ENCODE measurements around the gene DVL2. TPM values are rescaled to one million over a fixed set of nuclear protein-coding genes. Genes with fewer than 3 reads are reported as not detected.
A peak's percentile ranks its signal among the peaks of the same experiment; 100 is the strongest.

Gene DVL2
- total and polyA plus RNA-seq, 2 of the 13 experiments (the other 11 are each of a cell fraction or from before 2014, with no cell fraction given), result 5.7 to 38.2 TPM

DNA sequence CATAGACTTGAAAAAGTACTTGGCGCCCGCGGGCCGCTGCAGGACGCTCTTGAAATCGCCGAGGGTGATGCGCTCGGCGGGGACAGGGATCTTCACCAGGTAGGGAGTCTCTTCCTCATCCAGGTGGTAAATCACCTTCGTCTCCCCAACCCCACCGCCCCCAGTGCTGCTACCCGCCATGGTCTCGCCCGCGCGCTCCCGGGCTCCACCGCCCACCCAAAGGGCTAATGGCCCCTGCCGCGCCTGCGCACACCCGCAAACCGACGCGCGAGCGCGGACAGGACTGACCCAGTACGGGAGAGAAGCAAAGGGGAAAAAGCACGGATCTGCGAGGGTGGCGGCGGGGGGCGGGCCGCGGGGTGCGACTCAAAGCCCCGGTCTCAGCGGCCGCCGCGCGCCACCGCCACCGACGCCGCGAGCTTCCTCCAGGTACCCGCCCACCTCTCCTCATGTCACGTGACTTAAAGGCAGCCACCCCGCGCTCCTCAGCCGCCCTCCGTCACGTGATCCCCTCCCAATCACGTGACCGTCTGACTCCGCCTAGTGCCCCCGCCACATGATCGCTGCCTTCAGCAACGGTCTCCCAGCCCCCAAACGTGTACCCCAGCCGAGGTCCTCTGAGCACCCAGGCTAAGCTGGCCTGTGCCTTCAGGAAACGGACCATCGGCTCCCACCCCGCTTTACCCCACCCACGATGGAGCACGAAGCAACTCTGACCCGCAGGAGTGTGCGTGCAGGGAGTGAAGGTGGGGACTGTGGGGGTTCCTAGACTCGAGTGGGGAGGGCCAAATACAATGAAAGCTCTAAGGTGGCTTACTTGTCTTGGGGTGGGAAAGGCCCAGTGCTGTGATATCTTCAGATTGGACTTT, at the start of gene DVL2 (continued):
- peak; percentile 52; the same call in 1 of the 2 replicates for TF ChIP-seq DR1 (CRISPR knock-in tag; IDR thresholded peaks at IDR 0.05)
- peak; percentile 97; the same call in 1 of the 2 replicates for TF ChIP-seq ZNF207 (IDR thresholded peaks at IDR 0.05; ENCODE audit: borderline replicate concordance)
- TF ChIP-seq, protein P1, sequence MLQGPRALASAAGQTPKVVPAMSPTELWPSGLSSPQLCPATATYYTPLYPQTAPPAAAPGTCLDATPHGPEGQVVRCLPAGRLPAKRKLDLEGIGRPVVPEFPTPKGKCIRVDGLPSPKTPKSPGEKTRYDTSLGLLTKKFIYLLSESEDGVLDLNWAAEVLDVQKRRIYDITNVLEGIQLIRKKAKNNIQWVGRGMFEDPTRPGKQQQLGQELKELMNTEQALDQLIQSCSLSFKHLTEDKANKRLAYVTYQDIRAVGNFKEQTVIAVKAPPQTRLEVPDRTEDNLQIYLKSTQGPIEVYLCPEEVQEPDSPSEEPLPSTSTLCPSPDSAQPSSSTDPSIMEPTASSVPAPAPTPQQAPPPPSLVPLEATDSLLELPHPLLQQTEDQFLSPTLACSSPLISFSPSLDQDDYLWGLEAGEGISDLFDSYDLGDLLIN (CRISPR knock-in tag; IDR thresholded peaks at IDR 0.05; ENCODE audit: borderline replicate concordance), result peak; percentile 72; the same call in 1 of the 2 replicates
- TF ChIP-seq RXRB (CRISPR knock-in tag; IDR thresholded peaks at IDR 0.05; ENCODE audit: borderline replicate concordance), result peak; percentile 76; the same call in 1 of the 2 replicates
- peak; percentile 99 for TF ChIP-seq CBX1 (IDR thresholded peaks at IDR 0.05; ENCODE audit: low read depth)
- peak; percentile 99 for TF ChIP-seq RBM22 (optimal IDR thresholded peaks at IDR 0.05; ENCODE audit: low read length)
- TF ChIP-seq, protein P2, sequence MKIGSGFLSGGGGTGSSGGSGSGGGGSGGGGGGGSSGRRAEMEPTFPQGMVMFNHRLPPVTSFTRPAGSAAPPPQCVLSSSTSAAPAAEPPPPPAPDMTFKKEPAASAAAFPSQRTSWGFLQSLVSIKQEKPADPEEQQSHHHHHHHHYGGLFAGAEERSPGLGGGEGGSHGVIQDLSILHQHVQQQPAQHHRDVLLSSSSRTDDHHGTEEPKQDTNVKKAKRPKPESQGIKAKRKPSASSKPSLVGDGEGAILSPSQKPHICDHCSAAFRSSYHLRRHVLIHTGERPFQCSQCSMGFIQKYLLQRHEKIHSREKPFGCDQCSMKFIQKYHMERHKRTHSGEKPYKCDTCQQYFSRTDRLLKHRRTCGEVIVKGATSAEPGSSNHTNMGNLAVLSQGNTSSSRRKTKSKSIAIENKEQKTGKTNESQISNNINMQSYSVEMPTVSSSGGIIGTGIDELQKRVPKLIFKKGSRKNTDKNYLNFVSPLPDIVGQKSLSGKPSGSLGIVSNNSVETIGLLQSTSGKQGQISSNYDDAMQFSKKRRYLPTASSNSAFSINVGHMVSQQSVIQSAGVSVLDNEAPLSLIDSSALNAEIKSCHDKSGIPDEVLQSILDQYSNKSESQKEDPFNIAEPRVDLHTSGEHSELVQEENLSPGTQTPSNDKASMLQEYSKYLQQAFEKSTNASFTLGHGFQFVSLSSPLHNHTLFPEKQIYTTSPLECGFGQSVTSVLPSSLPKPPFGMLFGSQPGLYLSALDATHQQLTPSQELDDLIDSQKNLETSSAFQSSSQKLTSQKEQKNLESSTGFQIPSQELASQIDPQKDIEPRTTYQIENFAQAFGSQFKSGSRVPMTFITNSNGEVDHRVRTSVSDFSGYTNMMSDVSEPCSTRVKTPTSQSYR (CRISPR knock-in tag; IDR thresholded peaks at IDR 0.05; ENCODE audit: borderline replicate concordance), result peak; percentile 71; the same call in 1 of the 2 replicates
- TF ChIP-seq, protein P3, sequence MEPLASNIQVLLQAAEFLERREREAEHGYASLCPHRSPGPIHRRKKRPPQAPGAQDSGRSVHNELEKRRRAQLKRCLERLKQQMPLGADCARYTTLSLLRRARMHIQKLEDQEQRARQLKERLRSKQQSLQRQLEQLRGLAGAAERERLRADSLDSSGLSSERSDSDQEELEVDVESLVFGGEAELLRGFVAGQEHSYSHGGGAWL (CRISPR knock-in tag; IDR thresholded peaks at IDR 0.05), result peak; percentile 42
- 0 out of 2 replicates have a peak, but pooled peaks have one; percentile 32 for TF ChIP-seq SMAD9 (CRISPR knock-in tag; IDR thresholded peaks at IDR 0.05)
- TF ChIP-seq ZSCAN30 (CRISPR knock-in tag; IDR thresholded peaks at IDR 0.05), result no peak
- TF ChIP-seq, protein P4, sequence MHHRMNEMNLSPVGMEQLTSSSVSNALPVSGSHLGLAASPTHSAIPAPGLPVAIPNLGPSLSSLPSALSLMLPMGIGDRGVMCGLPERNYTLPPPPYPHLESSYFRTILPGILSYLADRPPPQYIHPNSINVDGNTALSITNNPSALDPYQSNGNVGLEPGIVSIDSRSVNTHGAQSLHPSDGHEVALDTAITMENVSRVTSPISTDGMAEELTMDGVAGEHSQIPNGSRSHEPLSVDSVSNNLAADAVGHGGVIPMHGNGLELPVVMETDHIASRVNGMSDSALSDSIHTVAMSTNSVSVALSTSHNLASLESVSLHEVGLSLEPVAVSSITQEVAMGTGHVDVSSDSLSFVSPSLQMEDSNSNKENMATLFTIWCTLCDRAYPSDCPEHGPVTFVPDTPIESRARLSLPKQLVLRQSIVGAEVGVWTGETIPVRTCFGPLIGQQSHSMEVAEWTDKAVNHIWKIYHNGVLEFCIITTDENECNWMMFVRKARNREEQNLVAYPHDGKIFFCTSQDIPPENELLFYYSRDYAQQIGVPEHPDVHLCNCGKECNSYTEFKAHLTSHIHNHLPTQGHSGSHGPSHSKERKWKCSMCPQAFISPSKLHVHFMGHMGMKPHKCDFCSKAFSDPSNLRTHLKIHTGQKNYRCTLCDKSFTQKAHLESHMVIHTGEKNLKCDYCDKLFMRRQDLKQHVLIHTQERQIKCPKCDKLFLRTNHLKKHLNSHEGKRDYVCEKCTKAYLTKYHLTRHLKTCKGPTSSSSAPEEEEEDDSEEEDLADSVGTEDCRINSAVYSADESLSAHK (CRISPR knock-in tag; IDR thresholded peaks at IDR 0.05; ENCODE audit: borderline replicate concordance), result no peak
- TF ChIP-seq TSC22D2 (CRISPR knock-in tag; IDR thresholded peaks at IDR 0.05; ENCODE audit: borderline replicate concordance), result no peak
- TF ChIP-seq ZNF17 (CRISPR knock-in tag; IDR thresholded peaks at IDR 0.05), result no peak
- no peak; the same call in 1 of the 2 replicates for TF ChIP-seq KLF13 (CRISPR knock-in tag; IDR thresholded peaks at IDR 0.05)
- peak; percentile 100 for TF ChIP-seq RAD51 (IDR thresholded peaks at IDR 0.05; ENCODE audit: borderline replicate concordance)
- peak; percentile 89 for TF ChIP-seq PHF5A (CRISPR knock-in tag; IDR thresholded peaks at IDR 0.05; ENCODE audit: low read depth, unreplicated experiment)
- TF ChIP-seq ETV5 (CRISPR knock-in tag; IDR thresholded peaks at IDR 0.05; ENCODE audit: borderline replicate concordance), result peak; percentile 28; the same call in 1 of the 2 replicates
- TF ChIP-seq NCOA2 (CRISPR knock-in tag; IDR thresholded peaks at IDR 0.05), result peak; percentile 76
- no peak for TF ChIP-seq NFATC3 (CRISPR knock-in tag; IDR thresholded peaks at IDR 0.05)
- no peak for TF ChIP-seq RCOR2 (CRISPR knock-in tag; IDR thresholded peaks at IDR 0.05)
- no peak for TF ChIP-seq SNAPC2 (CRISPR knock-in tag; IDR thresholded peaks at IDR 0.05)
- TF ChIP-seq ZNF382 (CRISPR knock-in tag; IDR thresholded peaks at IDR 0.05; ENCODE audit: borderline replicate concordance), result no peak

Measured in HepG2 (cell line).